Upper lobe of right lung (tissue), 1 donor: ENCODE measurements around the gene CD101. TPM values are rescaled to one million over a fixed set of nuclear protein-coding genes. Genes with fewer than 3 reads are reported as not detected.

ENCODE experiments used
- ATAC-seq: fragments of 200-7000 bp; cut with Tn5 transposase; one replicate; pipeline ENCODE4 v1.9.1; 2020; ENCODE audit warnings: mild to moderate bottlenecking, moderate library complexity
- DNase-seq: peaks from one replicate; pipeline ENCODE4 v3.0.0-alpha.2; 2020
- H3K27ac ChIP-seq: fragments of 200-600 bp; one replicate; pipeline ENCODE4 v1.8.0; 2022
- H3K27me3 ChIP-seq: fragments of 200-600 bp; one replicate; pipeline ENCODE4 v1.8.0; 2022; ENCODE audit warnings: mild to moderate bottlenecking
- H3K36me3 ChIP-seq: fragments of 200-600 bp; one replicate; pipeline ENCODE4 v1.8.0; 2022
- H3K4me1 ChIP-seq: fragments of 200-600 bp; one replicate; pipeline ENCODE4 v1.8.0; 2022
- H3K4me3 ChIP-seq: fragments of 200-600 bp; one replicate; pipeline ENCODE4 v1.8.0; 2022; ENCODE audit warnings: mild to moderate bottlenecking
- H3K9me3 ChIP-seq: fragments of 200-600 bp; one replicate; pipeline ENCODE4 v1.8.0; 2022
- CTCF ChIP-seq: fragments of 200-600 bp; IDR thresholded peaks from one replicate; pipeline ENCODE4 v1.8.0; 2022; ENCODE audit warnings: antibody characterized with exemption
- intact Hi-C: fragments of 100-400 bp; cut with DNase I; formaldehyde crosslinking; loops from one replicate; pipeline ENCODE4 v1.11.0; 2022
- total RNA-seq: library from RNA; stranded (reverse); fragmentation: NEBNext Ultra II Directional; extraction: Animal tissue kit (Norgen Biotek cat#: 25700); gene quantifications from one replicate; pipeline ENCODE4 v1.2.1, GENCODE V29; 2021
- donor health status: DM: no; HTN: yes; CAD: no; lungs with severe emphysema.

CD101 gene
- total RNA-seq, 1 donor from 2014 or later, result 37.4 TPM

DNA sequence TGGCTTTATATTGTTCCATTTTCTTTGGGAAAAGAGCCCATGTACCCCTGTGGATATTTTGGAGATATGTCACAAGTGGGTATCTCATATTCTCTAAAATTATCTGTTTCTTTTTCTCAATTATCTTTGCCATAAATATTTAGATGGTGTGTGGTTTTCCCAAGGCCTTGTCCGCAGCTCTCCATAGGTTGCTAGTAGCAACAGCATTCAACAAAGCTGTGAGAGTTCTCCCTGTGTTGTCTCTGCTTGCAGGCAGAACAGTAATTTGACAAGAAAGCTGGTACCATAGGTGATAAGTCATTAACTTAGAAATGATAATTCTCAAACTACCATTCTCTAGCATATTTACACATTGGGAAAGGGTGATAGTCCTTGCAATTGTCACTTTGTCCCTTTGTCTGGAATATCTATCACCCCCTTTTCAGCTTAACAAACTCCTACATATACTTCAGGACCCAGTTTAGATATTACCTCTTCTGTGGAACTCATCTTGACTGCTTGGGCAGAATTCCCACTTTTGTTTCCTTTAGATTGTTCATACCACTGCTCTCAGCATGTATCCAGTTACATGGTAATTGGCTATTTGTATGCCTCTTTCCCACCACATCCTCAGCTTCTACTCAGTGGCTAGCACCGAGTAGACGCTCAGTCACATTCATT, 8.9 kb downstream of the CD101 start:
- no peak overlapping the region for H3K4me3 ChIP-seq
- no peaks in the 10 kb centered on the region for H3K4me1 ChIP-seq
- ATAC-seq (no peak), DNase-seq (no peak)
- H3K27ac ChIP-seq, result no peak overlapping the region
- H3K27me3 ChIP-seq, result no peaks in the 10 kb centered on the region
- no peaks in the 10 kb centered on the region for H3K36me3 ChIP-seq
- no peaks in the 10 kb centered on the region for H3K9me3 ChIP-seq
- intact Hi-C loops, result no loop called here
- TF ChIP-seq CTCF, result no peak

DNA sequence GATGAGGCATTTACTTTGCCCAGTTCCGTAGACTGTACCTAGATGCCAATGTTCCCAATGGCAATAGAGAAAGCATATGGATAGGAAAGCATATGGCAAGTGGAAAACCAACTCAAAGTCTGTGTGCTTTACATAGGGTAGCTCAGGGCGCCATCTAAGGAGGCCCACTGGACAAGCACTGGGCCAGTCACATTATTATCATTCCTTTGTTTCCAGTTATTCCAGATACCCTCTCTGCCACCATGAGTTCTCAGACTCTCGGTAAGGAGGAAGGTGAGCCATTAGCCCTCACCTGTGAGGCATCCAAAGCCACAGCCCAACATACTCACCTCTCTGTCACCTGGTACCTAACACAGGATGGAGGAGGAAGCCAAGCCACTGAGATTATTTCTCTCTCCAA, 9.8 kb downstream of the CD101 start:
- H3K9me3 ChIP-seq, result no peaks in the 10 kb centered on the region
- no peak overlapping the region for H3K27ac ChIP-seq
- DNase-seq, result no peak
- no peak for TF ChIP-seq CTCF
- no peaks in the 10 kb centered on the region for H3K27me3 ChIP-seq
- no peak for ATAC-seq
- no peaks in the 10 kb centered on the region for H3K36me3 ChIP-seq
- no peaks in the 10 kb centered on the region for H3K4me1 ChIP-seq
- intact Hi-C loops, result no loop called here
- H3K4me3 ChIP-seq, result no peak overlapping the region

GRCh38 chr1:117013309-117013858, 11.8 kb downstream of the CD101 start:
- ATAC-seq (no peak), DNase-seq (no peak)
- Histone ChIP-seq H3K27ac (no peak overlapping the region), H3K27me3 (no peaks in the 10 kb centered on the region), H3K36me3 (no peaks in the 10 kb centered on the region), H3K4me1 (no peaks in the 10 kb centered on the region), H3K4me3 (no peak overlapping the region), H3K9me3 (no peaks in the 10 kb centered on the region)
- TF ChIP-seq CTCF, result no peak
- intact Hi-C loops, result no loop called here

DNA sequence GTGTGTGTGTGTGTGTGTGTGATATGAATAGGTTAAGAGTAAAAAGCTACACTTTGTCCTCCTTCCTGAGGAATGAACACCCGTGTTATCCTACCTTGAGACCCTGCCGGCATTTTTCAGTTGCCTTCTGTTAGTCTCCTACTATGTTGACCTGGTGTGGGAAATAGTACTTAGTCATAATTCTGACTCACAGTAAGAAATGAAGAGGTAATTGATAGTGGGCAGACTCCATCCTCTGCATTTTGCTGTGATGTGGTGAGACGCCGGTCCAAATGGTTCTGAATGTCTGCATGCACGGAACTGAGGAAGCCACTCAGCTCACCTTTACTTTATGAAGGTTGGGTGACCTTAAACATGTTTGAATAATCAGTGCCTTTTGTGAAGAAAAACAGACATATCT, 12.6 kb downstream of the CD101 start:
- intact Hi-C loops, result no loop called here
- no peak for TF ChIP-seq CTCF
- Histone ChIP-seq H3K4me1 (no peaks in the 10 kb centered on the region), H3K9me3 (no peaks in the 10 kb centered on the region), H3K27me3 (no peaks in the 10 kb centered on the region), H3K36me3 (no peaks in the 10 kb centered on the region), H3K4me3 (no peak overlapping the region), H3K27ac (no peak overlapping the region)
- no peak for DNase-seq
- no peak for ATAC-seq

- Histone ChIP-seq H3K4me1 (no peaks in the 10 kb centered on the region), H3K9me3 (no peaks in the 10 kb centered on the region), H3K36me3 (no peaks in the 10 kb centered on the region), H3K27me3 (no peaks in the 10 kb centered on the region), H3K4me3 (no peak overlapping the region), H3K27ac (no peak overlapping the region)
- no peak for ATAC-seq
- intact Hi-C loops, result no loop called here
- TF ChIP-seq CTCF, result no peak
- no peak for DNase-seq
These were observed 14.2 kb downstream of the CD101 start for GRCh38 chr1:117015724-117016123.

DNA sequence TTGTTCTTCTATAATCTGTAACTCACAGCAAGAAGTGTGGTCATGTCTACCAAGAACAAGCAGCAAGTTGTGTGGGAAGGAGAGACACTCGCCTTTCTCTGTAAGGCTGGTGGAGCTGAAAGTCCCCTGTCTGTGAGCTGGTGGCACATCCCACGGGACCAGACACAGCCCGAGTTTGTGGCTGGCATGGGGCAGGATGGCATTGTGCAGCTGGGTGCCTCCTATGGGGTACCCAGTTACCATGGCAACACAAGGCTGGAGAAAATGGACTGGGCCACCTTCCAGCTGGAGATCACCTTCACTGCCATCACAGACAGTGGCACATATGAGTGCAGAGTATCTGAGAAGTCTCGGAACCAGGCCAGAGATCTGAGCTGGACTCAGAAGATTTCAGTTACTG, 15.5 kb downstream of the CD101 start:
- H3K27me3 ChIP-seq, result no peaks in the 10 kb centered on the region
- no peaks in the 10 kb centered on the region for H3K9me3 ChIP-seq
- TF ChIP-seq CTCF, result no peak
- ATAC-seq, result no peak
- H3K4me3 ChIP-seq, result no peak overlapping the region
- no peak for DNase-seq
- intact Hi-C loops, result no loop called here
- no peak overlapping the region for H3K27ac ChIP-seq
- H3K36me3 ChIP-seq, result no peaks in the 10 kb centered on the region
- H3K4me1 ChIP-seq, result no peaks in the 10 kb centered on the region
